Tibial nerve (tissue), 3 donors: ENCODE measurements around the gene TSPAN5.

Experiments used
- POLR2A ChIP-seq, 2 donors: fragments of 450-650 bp; IDR thresholded peaks; one replicate each; pipeline ENCODE4 v1.6.1; 2017; ENCODE audit warnings: antibody characterized with exemption in 2 of 2, mild to moderate bottlenecking in 2 of 2, moderate library complexity in 2 of 2
- TF ChIP-seq, protein P1 (sequence below), 5 experiments: fragments of 200-600 bp in 3 of 5; fragments of 450-650 bp in 2 of 5; sonication (generic) in 3 of 5; IDR thresholded peaks; one replicate each; pipeline ENCODE4 v1.5.1; 2016 to 2019; ENCODE audit warnings: antibody characterized with exemption in 5 of 5, mild to moderate bottlenecking in 3 of 5, moderate library complexity in 2 of 5

GRCh38 chr4:98512918-98513317 is 145.5 kb downstream of the TSPAN5 start:
- no peak for TF ChIP-seq POLR2A (IDR thresholded peaks at IDR 0.05)
- TF ChIP-seq, protein P1, sequence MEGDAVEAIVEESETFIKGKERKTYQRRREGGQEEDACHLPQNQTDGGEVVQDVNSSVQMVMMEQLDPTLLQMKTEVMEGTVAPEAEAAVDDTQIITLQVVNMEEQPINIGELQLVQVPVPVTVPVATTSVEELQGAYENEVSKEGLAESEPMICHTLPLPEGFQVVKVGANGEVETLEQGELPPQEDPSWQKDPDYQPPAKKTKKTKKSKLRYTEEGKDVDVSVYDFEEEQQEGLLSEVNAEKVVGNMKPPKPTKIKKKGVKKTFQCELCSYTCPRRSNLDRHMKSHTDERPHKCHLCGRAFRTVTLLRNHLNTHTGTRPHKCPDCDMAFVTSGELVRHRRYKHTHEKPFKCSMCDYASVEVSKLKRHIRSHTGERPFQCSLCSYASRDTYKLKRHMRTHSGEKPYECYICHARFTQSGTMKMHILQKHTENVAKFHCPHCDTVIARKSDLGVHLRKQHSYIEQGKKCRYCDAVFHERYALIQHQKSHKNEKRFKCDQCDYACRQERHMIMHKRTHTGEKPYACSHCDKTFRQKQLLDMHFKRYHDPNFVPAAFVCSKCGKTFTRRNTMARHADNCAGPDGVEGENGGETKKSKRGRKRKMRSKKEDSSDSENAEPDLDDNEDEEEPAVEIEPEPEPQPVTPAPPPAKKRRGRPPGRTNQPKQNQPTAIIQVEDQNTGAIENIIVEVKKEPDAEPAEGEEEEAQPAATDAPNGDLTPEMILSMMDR (IDR thresholded peaks at IDR 0.05): no peak
